CD4-positive, alpha-beta T cell treated with Interleukin-15 for 4 hours (primary cell): ENCODE results near the gene RHOA.

Source experiments
- DNase-seq: peaks from one replicate; pipeline ENCODE4 v3.0.0-alpha.2; 2020; ENCODE audit warnings: low spot score

RHOA gene

GRCh38 chr3:49411968-49412631, at the start of gene RHOA, which contains the start of gene TCTA:
Gene RHOA, minus strand, starts transcription at chr3:49411976. Its CDS starts 36,387 bp downstream, at chr3:49375589.
Gene TCTA, plus strand, starts transcription at chr3:49412423. Its CDS starts 4 bp downstream, at chr3:49412427.
- peak; percentile 100 for DNase-seq

GRCh38 chr3:49460956-49461355, 49.2 kb upstream of the RHOA start:
- no peak for DNase-seq

GRCh38 chr3:49460188-49460890, 48.6 kb upstream of the RHOA start:
- no peak for DNase-seq

- DNase-seq, result no peak
Observed at GRCh38 chr3:49456466-49456865, 44.7 kb upstream of the RHOA start.

- DNase-seq, result no peak
Observed at GRCh38 chr3:49454898-49455681, 43.3 kb upstream of the RHOA start.

GRCh38 chr3:49454458-49454857, 42.7 kb upstream of the RHOA start:
- DNase-seq, result no peak

- no peak for DNase-seq
Observed at GRCh38 chr3:49453621-49454020, 41.8 kb upstream of the RHOA start.

- DNase-seq, result no peak
Observed at GRCh38 chr3:49445391-49445790, 33.6 kb upstream of the RHOA start.

GRCh38 chr3:49434731-49435130, 23.0 kb upstream of the RHOA start:
- DNase-seq, result no peak

- DNase-seq, result peak; percentile 17
Observed at GRCh38 chr3:49428752-49429080, 16.9 kb upstream of the RHOA start.

GRCh38 chr3:49427586-49427985, 15.8 kb upstream of the RHOA start:
- no peak for DNase-seq

GRCh38 chr3:49424816-49425215, 13.0 kb upstream of the RHOA start:
- DNase-seq, result no peak

- DNase-seq, result no peak
Observed at GRCh38 chr3:49422379-49423248, 10.8 kb upstream of the RHOA start, which contains the start of gene AMT. Gene AMT, minus strand, starts transcription at chr3:49422473. Its CDS starts 23 bp downstream, at chr3:49422450.

- DNase-seq, result no peak
Observed at GRCh38 chr3:49421890-49422378, 10.2 kb upstream of the RHOA start.

GRCh38 chr3:49417516-49418120, 5.8 kb upstream of the RHOA start:
- no peak for DNase-seq

- no peak for DNase-seq
Observed at GRCh38 chr3:49416867-49417266, 5.1 kb upstream of the RHOA start.

- peak; percentile 58 for DNase-seq
Observed at GRCh38 chr3:49415931-49416601, 4.3 kb upstream of the RHOA start.

GRCh38 chr3:49414753-49415152, 3.0 kb upstream of the RHOA start:
- DNase-seq, result no peak

GRCh38 chr3:49413338-49413734, 1.6 kb upstream of the RHOA start:
- DNase-seq, result no peak

- no peak for DNase-seq
Observed at GRCh38 chr3:49412632-49413337, 1.0 kb upstream of the RHOA start.
